Measurements from ENCODE around the gene POLR3GL. TPM values are rescaled to one million over a fixed set of nuclear protein-coding genes. Genes with fewer than 3 reads are reported as not detected.
"Not testable (repeated sequence)": the region's sequence is repeated elsewhere in the genome, so short reads cannot be mapped to it uniquely, and the experiment has no call there.

Gene POLR3GL
- total RNA-seq, 1 donor from 2014 or later = 21.8 TPM

DNA sequence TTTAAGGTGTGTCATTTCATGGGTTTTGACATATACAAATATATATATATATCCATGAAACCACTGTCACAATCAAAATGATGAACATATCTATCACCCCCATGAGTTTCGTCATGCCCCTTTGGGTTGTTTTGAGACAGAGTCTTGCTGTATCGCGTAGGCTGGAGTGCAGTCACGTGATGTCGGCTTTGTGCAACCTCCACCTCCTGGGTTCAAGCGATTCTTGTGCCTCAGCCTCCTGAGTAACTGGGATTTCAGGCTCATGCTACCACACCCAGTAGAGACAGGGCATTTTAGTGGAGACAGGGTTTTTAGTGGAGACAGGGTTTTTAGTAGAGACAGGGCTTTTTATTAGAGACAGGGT, 49.1 kb downstream of the POLR3GL start:
- intact Hi-C loops (cut with micrococcal nuclease) = no loop called here

DNA sequence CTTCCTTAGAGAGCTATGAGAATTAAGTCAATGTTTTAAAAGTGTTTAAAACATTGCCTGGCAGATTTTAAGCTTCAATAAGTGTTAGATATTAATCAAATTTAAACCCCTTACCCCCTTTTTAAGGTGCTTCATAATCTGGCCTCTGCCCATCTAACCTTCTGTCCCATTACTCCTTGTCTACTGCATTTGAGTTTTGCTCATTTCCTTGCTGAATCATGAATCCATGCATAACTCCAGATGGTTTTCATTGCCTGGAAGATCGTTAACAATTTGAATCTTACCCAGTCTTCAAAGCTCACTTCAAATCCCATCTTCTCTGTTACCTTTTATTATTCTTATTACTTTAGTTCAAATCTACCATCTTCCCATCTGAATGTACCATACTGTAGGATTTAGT, 52.4 kb downstream of the POLR3GL start:
- intact Hi-C loops (cut with micrococcal nuclease) = no loop called here

DNA sequence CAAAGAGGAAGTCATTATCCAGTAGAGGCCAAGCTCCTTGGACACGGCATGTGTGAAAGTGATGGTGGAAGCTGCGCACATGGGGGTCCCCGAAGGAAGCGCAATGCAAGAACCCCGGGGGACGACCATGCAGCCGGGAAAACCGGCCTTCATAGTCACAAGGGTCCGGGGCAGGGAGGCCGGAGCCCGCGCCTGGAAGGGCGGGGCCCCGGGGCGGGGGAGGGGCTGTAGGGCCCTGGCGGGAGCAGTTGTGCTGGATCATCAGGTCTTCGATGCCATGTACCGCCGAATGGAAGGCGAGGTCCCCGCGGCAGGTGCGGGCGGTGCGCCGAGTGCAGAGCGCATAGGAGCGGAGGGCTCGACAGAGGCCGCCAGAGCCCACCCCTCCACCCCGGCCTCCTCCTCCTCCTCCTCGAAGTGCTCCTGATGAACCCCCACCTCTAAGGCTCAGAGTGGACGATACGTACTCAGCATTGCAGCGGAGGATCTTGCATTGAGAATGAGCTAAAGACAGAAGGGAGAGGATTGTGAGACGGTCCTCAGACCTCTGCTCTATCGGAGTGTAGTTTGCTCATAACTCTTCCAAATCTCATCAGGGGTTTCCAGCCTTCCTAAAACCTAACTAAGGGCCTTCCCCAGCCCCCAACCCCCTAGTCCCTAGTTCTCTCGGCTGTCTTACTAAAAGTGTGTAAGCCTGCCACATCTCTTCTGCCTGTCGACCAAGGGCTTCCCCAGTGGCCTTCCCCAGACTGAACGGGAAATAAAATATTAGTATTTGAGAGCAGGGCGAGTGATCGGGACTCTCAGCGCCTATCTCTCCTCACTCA, 55.0 kb downstream of the POLR3GL start:
- intact Hi-C loops (cut with micrococcal nuclease) = no loop called here

DNA sequence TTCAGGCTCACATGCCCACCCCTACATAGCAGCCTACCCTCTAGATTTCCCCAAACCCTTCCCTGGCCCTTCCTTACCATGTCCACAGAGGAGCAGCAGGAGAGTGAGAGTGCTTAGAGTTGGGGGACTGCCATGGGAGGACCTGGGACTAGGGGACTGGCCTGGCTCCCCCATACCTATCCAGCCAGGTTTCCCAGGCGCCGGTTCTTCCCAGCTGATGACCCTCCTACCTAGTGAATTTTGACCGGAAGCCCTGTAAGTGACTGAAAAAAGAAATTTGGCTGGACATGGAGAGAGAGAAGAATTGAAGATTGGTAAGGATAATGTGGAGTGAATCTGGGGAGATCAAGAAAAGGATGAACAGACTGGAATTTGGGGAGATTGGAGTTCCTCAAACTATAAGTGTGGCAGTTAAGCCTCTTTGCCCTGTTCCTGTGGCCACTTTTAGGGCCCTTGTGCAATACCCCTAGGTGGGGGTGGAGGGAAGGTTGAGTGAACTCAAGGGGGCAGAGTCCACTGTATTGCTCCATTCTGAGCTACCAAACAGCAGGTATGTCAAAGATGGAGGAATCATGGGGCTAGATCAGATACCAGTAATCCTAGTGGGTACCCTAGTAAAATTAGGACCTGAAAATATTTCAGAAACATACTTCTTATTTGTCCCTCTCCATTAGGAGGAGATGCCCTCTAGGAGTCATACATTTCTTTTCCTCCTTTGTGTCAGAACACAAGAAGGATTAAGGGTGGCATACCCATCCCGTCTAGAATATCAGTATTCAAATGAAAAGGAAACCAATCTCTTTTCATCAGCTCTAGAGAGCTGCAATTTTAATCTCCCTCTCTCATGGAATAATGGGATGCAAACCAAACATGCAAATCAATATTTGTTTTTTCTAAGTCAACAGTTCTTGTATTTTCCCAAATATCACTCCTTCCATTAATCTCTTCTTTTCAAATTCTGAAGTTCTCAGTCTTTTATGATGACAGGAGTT, 55.9 kb downstream of the POLR3GL start:
- intact Hi-C loops (cut with micrococcal nuclease) = no loop called here

DNA sequence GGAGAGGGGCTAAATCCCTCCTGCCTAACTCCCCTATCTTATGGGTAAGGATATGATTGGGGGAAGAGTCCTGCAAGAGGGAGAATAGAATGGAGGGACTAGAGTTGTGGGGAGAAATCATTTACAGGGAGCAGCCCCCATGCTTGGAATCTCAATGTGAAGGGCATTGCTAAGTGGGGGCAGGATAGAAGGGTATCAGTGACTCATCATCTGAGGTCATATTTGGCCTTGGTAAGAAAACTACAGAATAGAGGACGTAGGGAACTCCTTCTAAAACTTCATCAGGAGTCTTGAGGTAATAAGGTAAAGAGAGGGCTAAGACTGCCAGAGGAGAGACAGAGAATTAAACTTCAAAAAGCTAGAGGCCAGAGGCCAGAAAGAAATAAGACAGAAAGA, 56.6 kb downstream of the POLR3GL start:
- intact Hi-C loops (cut with micrococcal nuclease) = no loop called here

DNA sequence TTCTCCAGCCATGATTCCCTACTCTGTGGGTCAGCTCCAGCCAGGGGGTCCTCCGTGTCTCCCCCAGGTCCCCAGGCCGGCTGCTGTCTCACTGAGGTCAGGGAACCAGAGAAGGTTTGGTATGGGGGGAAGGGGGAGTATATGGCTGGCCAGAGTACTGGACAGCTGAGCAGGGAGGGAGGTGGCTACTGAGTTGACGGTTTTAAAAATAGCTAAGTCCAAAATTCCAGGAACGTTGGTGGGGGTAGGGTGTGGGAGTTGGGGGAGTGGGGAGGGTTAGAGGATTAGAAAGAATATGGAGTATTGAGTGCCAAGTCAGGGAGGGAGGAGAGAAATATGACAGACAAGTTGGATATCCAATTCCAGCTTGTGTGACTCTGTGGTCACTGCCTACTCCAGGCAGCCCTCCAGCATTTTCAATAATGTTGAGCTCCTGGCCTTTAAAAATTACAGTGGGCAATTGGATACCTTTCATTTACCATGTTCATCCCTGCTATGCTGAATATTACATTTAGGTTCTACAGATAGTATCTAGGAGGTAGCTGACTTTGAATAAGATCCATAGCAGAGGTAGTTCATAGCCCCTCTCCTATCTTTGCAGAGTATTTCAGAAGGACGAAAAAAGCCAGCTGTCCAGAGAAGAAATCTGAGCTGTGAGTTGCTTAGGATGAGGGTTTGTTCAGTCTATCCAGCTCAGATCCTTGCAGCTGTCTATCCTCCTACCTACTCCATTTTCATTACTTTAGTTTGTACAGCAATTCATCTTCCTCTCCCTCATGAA, 57.3 kb downstream of the POLR3GL start, which contains the start of gene HJV:
HJV (minus strand) TSS at position 114 of the 781 bp plus-strand sequence. CDS start 1,504 bp downstream, outside the sequence.
- intact Hi-C loops (cut with micrococcal nuclease) = no loop called here

DNA sequence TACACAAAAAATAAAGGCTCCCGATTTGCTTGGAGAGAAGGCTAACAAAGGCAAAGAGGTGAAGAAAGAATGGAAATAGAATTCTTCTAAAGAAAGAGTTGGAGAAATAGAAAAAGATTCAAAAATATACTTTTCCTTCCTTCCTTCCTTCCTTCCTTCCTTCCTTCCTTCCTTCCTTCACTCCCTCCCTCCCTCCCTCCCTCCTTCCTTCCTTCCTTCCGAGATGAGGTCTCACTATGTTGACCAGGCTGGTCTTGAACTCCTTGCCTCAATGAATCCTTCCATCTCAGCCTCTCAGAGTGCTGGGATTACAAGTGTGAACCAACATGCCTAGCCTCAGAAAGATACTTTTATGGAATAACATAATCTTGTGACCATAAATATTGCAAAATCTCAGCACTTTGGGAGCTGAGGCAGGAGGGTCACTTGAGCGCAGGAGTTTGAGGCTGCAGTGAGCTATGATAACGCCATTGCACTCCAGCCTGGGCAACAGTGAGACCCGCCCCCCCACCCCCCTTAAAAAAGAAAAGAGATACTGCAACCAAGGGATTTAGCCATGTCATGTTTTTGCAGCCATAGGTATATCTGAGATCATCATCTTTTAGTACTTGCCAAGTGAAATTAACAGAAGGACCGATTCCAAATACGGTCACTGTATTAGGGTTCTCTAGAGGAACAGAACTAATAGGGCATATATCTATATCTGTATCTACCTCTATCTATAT, 58.1 kb downstream of the POLR3GL start:
- intact Hi-C loops (cut with micrococcal nuclease) = no loop called here

DNA sequence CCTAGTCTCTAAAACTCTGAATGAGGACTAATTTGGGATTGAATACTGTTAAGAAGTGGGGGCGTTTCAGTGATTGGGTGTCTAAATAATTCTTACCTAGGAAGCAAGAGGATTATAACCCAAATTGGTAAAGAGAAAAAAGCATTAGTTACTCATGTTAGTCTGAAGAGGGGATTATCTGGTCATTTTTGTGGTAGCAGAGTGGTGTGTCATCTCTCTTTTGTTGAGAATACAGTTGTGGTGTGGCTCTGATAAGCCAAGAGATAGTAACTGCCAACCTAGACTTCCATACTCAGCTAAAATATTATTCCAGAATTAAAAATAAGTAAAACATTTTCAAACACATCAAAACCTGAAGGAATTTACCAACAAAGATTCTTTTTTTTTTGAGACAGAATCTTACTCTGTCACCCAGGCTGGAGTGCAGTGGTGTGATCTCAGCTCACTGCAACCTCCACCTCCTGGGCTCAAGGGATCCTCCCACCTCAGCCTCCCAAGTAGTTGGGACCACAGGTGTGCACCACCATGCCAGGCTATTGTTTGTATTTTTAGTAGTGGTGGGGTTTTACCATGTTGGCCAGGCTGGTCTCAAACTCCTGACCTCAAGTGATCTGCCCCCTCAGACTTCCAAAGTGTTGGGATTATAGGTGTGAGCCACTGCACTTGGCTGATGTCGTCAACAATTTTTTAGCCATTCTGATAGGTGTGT, 61.5 kb downstream of the POLR3GL start:
- intact Hi-C loops (cut with micrococcal nuclease) = not testable (repeated sequence)

DNA sequence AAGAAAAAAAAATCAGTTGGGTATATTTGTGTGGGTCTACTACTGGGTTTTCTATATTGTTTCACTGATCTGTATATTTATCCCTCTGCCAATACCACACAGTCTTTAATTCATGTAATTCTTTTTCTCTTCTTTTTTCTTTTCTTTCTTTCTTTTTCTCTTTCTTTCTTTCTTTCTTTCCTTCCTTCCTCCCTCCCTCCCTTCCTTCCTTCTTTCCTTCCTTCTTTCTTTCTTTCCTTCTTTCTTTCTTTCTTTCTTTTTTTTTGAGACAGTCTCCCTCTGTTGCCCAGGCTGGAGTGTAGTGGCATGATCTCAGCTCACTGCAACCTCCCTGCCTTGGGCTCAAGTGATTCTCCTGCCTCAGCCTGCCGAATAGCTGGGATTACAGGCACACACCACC, 62.2 kb downstream of the POLR3GL start:
- intact Hi-C loops (cut with micrococcal nuclease) = not testable (repeated sequence)

Other genes starting within 250 kb of the POLR3GL start
- gene CD160, start 245.2 kb upstream of the POLR3GL start, total RNA-seq = 0.25 TPM in 1 of 2 replicates, not detected in the other
- gene RNF115, start 140.6 kb upstream of the POLR3GL start, total RNA-seq = 14.8 and 16.4 TPM in 2 replicates
- gene POLR3C, start 140.5 kb upstream of the POLR3GL start, total RNA-seq = 33.0 and 35.2 TPM in 2 replicates
- 2.8 and 4.0 TPM in 2 replicates for gene NUDT17, start 119.1 kb upstream of the POLR3GL start, total RNA-seq
- 20.5 and 21.3 TPM in 2 replicates for gene PIAS3, start 105.6 kb upstream of the POLR3GL start, total RNA-seq
- 0.48 and 0.66 TPM in 2 replicates for gene ANKRD35, start 78.8 kb upstream of the POLR3GL start, total RNA-seq
- gene ITGA10, start 54.6 kb upstream of the POLR3GL start, total RNA-seq = 1.1 and 1.5 TPM in 2 replicates
- 29.8 and 31.3 TPM in 2 replicates for gene PEX11B, start 46.0 kb upstream of the POLR3GL start, total RNA-seq
- 199 and 205 TPM in 2 replicates for gene RBM8A, start 37.2 kb upstream of the POLR3GL start, total RNA-seq
- gene LIX1L, start 6.7 kb upstream of the POLR3GL start, total RNA-seq = 39.3 and 41.5 TPM in 2 replicates
- gene ANKRD34A, start 115 bp upstream of the POLR3GL start, total RNA-seq = 1.2 and 1.3 TPM in 2 replicates
- 226 and 231 TPM in 2 replicates for gene TXNIP, start 31.9 kb downstream of the POLR3GL start, total RNA-seq
- gene HJV, start 57.0 kb downstream of the POLR3GL start, total RNA-seq = not detected in 2 replicates
- gene NBPF10, start 180.1 kb downstream of the POLR3GL start, total RNA-seq = 4.2 and 4.5 TPM in 2 replicates

All from T-helper 2 cell treated with Interferon-gamma antibody and Interleukin-4, amounts not matched to agents 100 ng/mL and 5 ng/mL, for 36 hours (primary cell).